ENCODE results near the gene SH3GLB1.
A peak's percentile ranks its signal among the peaks of the same experiment; 100 is the strongest.
"Not testable (repeated sequence)": the region's sequence is repeated elsewhere in the genome, so short reads cannot be mapped to it uniquely, and the experiment has no call there.

Gene SH3GLB1

DNA sequence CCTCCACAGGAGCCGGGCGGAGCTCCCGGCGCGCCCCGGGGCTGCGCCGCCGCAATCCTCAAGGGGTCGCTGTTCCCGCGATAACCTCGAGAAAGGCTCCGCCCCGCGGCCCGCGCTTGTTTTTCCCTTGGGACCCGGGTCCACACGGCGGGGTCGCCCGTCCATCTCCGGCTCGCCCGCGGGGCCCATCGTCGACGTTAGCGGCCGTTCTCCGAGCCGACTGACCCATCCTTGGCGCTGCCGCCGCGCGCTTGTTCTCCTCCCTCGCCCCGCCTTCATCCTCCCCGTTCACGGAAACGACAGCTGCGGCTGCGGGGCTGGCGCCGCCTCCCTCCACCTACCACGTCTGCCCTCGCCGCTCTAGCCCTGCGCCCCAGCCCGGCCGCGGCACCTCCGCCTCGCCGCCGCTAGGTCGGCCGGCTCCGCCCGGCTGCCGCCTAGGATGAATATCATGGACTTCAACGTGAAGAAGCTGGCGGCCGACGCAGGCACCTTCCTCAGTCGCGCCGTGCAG, at the start of gene SH3GLB1:
Gene SH3GLB1, plus strand, starts transcription at position 119 of the 514 bp plus-strand sequence. Its CDS starts 324 bp downstream, at position 443.
- DNase-seq: peak; percentile 84

DNA sequence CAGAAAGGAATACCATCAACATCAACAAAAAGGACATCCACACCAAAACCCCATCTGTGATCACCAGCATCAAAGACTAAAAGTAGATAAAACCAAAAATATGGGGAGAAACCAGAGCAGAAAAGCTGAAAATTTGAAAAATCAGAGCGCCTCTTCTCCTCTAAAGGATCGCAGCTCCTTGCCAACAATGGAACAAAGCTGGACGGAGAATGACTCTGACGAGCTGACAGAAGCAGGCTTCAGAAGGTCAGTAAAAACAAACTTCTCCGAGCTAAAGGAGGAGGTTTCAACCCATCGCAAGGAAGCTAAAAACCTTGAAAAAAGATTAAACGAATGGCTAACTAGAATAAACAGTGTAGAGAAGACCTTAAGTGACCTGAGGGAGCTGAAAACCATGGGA, 46.0 kb upstream of the SH3GLB1 start:
- not testable (repeated sequence) for DNase-seq

GRCh38 chr1:86666368-86666767, 38.0 kb upstream of the SH3GLB1 start:
- no peak for DNase-seq

- peak; percentile 13 for DNase-seq
Observed at GRCh38 chr1:86687595-86687994, 16.8 kb upstream of the SH3GLB1 start.

DNA sequence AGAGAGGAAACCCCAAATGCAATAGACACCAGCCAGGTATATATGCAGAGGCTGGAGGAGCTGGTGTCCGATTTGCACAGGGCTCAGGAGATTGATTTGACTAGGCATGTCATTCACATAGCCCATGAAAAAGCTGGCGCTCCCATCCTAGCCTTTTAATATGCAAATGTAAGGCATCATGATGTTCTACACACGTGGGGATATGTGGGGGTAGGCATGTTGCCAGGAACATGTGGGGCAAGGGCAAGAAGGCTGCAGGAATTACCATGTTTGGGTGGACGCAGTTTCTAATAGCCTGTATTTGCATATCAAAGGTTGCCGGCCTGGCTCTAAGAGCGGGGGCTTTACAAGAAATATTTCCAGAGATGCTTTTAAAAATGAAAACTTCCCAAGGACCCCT, 11.7 kb upstream of the SH3GLB1 start:
- DNase-seq: no peak

GRCh38 chr1:86695400-86695799, 9.0 kb upstream of the SH3GLB1 start:
- DNase-seq: no peak

- no peak for DNase-seq
Observed at GRCh38 chr1:86696522-86696921, 7.9 kb upstream of the SH3GLB1 start.

GRCh38 chr1:86699186-86699585, 5.2 kb upstream of the SH3GLB1 start:
- DNase-seq: no peak

GRCh38 chr1:86701731-86702130, 2.6 kb upstream of the SH3GLB1 start:
- DNase-seq: no peak

DNA sequence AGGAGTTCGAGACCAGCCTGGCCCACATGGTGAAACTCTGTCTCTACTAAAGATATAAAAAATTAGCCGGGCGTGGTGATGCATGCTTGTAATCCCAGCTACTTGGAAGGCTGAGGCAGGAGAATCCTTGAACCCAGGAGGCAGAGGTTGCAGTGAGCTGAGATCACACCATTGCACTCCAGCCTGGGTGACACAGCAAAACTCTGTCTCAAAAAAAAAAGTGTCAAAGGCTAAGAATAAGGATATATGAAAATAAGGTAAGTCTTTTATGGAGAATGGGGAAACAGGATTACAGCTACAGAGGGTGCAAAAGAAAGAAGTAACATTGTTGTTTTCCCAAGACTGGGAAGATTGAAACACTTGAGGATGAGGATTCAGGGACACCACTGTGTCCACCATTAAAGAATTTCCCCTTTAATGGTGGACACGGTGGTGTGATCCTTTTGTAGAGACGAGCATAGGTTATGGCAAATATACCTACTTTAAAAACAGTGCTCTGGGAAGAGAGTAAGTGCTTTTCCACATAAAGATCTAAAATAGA, 1.4 kb upstream of the SH3GLB1 start:
- not testable (repeated sequence) for DNase-seq

- DNase-seq: no peak
Observed at GRCh38 chr1:86703696-86704457, 499 bp upstream of the SH3GLB1 start.

GRCh38 chr1:86704972-86705664, 742 bp downstream of the SH3GLB1 start:
- peak; percentile 46 for DNase-seq

DNA sequence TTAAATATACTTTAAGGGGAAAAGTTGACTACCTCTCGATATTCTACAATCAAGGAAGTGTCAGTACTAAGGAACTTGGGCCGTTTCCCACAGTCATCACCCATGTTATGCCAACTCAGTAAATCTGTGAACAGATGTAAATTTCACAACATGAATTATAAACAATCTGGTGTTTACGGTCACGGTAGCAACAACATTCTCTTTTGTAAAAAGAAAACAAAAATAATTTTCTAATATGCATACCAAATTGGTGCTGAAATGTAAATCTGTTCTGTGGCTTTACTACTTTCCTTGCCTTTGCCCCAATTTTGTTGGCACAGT, 1.2 kb downstream of the SH3GLB1 start:
- no peak for DNase-seq

DNA sequence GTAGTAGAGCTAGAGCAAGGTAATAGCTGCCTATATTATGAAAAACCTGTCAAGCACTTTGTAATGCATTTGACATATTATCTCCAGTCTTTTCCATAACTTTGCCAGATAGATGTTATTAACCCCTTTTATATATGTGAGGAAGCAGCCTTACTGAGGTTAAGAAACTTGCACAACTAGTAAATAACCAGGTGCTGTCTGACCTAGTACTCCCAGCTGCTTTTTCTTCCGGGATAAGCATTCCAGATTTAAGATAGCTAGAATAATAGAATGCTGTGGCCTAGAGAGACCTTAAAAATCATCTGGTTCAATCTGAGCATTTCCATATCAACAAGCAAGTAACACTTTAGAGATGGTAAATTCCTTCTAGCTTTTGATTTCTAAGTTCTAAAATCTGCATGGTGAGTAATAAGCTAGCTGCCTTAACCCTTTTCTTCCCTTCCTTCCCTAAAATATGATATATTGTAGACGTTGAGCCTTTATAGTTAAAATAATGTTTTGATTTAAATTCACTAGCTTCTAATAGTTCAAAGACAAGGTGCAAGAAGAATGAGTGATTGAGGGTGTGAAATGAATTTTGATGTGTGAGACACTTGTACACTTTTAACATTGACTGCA, 1.8 kb downstream of the SH3GLB1 start:
- DNase-seq: no peak

GRCh38 chr1:86708920-86709319, 4.5 kb downstream of the SH3GLB1 start:
- DNase-seq: no peak

GRCh38 chr1:86712088-86712860, 7.9 kb downstream of the SH3GLB1 start:
- no peak for DNase-seq

DNA sequence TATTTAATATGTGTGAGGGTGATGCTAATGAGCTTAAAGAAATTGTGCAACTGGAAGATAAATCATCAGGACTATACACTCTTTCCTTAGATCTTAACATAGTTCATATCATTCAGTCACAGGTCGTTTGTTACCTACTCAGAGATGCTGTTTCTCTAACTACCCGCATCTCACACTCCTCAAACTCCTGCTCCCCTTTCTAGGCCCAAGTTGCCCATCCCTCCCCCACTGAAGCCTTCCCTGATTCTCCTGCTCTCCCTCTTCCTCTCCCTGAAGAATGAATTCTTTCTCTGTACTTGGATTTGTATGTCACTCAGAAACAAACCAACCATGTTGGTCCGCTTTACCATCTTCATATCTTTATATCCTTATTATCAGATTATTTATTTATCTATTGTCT, 9.1 kb downstream of the SH3GLB1 start:
- DNase-seq: no peak

DNA sequence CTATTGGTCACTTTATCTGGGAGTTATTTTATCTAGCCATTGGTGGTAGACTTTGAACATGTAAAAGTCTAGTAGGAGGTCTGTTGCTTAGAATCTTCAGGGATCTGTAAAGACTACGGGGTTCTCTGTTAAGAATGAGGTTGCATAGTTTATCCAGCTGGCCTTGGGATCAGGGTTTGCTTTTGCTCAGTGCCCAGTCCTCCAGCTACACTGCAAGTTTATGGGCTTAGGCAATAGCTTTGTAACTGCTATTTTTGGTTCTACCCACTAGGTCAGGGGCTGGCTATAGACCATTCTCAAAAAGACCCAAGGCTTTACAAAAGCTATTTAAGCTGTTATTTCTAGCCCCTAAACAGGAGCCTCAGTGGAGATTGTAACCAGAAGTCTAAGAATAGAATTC, 9.8 kb downstream of the SH3GLB1 start:
- no peak for DNase-seq

DNA sequence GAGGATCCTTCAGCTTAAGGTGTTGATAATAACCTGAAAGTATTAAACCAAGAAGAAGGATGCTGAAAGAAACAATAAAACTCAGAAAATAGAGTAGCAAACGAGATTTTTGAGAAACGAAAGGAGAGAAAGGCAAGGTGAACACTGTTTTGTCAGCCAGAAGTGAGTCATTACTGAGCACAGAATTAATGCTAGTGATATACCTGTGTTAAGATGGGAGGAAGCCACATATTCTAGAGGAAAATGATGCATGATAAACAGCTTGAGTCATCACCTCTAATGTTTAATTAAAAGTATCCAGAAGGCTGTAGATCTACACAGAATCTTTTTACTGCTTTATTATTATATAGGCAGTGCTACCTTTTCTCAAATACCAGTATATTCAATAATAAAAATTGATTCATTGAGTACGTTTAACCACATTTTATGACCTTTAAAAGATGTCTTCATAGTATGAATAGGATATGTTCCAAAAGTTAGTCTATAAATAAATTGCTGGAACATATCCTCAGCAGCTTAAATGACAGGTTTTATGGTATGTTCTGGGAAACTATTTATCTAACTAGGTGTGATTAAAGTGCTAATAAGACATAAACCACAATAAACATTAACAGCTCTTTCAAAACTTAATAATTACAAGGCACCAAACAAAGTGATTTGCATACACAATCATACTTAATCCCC, 10.3 kb downstream of the SH3GLB1 start:
- DNase-seq: no peak

DNA sequence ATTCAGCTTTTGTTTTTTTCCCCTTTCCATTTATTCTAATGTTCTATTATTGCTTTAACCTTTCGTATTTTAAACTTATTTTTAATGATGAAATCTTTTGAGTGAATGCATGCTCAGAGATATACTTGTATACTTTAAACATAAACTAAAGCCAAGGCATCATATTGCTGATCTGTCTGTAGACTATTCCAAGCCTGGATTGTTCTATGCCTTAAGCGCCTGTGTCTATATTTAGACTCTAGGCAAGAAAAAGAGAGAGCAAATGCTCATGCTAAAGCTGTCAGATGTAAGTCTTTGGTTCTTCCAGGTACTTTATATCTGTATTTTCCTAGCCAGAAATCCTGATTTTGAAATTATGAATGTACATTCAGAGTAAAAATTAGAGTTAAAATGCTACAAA, 14.4 kb downstream of the SH3GLB1 start:
- no peak for DNase-seq

DNA sequence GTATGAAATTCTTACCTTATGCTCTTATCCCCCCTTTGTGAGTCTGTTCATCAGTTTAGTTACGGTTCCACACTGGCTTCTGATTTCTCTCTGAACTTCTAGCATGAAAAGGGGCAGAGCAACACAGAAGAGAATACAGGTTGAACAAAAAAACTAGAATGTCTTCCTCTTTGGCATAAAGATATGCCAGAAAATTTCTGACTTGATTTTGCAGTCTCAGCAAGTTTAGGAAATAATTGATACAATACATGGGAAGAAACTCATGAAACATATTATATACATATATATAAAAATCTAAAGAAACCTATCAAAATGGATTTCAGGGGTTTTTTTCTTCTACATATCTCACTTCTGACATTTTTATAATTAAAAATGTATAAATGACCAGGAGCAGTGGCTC, 27.0 kb downstream of the SH3GLB1 start:
- DNase-seq: no peak

- no peak for DNase-seq
Observed at GRCh38 chr1:86733340-86733739, 29.0 kb downstream of the SH3GLB1 start.
